ENCODE data around the gene IL17RD. TPM values are rescaled to one million over a fixed set of nuclear protein-coding genes. Genes with fewer than 3 reads are reported as not detected.

Gene IL17RD
- total and polyA plus RNA-seq, 9 of the 15 experiments (the other 6 are each of a cell fraction or from before 2014, with no cell fraction given): under 0.01 to 0.09 (median 0.04) TPM; not detected in 4

- TF ChIP-seq ZNF311 (CRISPR knock-in tag; IDR thresholded peaks at IDR 0.05) (no peak), NFIC (IDR thresholded peaks at IDR 0.05) (peak; percentile 30; the same call in 1 of the 2 replicates)
- H3K9me3 ChIP-seq (replicated peaks; ENCODE audit: control insufficient read depth, insufficient read depth, low read depth, low read length): no peaks in the 10 kb centered on the region
- H3K4me1 ChIP-seq (replicated peaks in 1 of 2; ENCODE audit: control insufficient read depth in 2 of 2, insufficient read depth in 2 of 2, low read length in 2 of 2): peaks cover 0 to 5% of the 10 kb centered on the region in 2 experiments; a peak in 4 of 5 replicates
- H4K20me1 ChIP-seq (replicated peaks; ENCODE audit: control insufficient read depth, insufficient read depth, low read length): no peaks in the 10 kb centered on the region
- intact Hi-C loops (cut with micrococcal nuclease) (no loop called here), in situ Hi-C loops (cut with MboI) (no loop called here)
- no peak overlapping the region for H2AFZ ChIP-seq (ENCODE audit: low read depth, low read length)
- no peaks in the 10 kb centered on the region for H3K79me2 ChIP-seq (ENCODE audit: control insufficient read depth, insufficient read depth, low read length)
- H3K27ac ChIP-seq (ENCODE audit: extremely low read depth, low read depth, low read length): no peak overlapping the region
- H3K27me3 ChIP-seq (ENCODE audit: control insufficient read depth in 2 of 2, insufficient read depth in 2 of 2, low read length in 2 of 2): no peaks in the 10 kb centered on the region
- DNase-seq (ENCODE audit: extremely low read depth in 1 of 4, low spot score in 3 of 4) (no peak), FAIRE-seq (no peak), ATAC-seq (no peak)
- H3K4me2 ChIP-seq (ENCODE audit: insufficient read depth, low read length): no peak overlapping the region
- H3K4me3 ChIP-seq: no peak overlapping the region
- no TSS peak for BruUV-seq (replicated peaks)
- 41% methylated on average over 2 of the region's 3 CpGs for WGBS (ENCODE audit: insufficient coverage, low coverage, missing lambda C conversion rate)
- no peaks in the 10 kb centered on the region for H3K9me1 ChIP-seq (ENCODE audit: control insufficient read depth, insufficient read depth, low read length)
- ChIA-PET CTCF (ENCODE audit: low intra/inter-chr PET ratio) (no interaction called here), POLR2A (no interaction called here)
- no peak overlapping the region for H3K9ac ChIP-seq (ENCODE audit: insufficient read depth in 1 of 2, low read depth in 2 of 2, low read length in 2 of 2)
- no peaks in the 10 kb centered on the region for H3K36me3 ChIP-seq (ENCODE audit: control insufficient read depth, insufficient read depth, low read length)
Measured at GRCh38 chr3:57073628-57074027, 91.5 kb downstream of the IL17RD start.

GRCh38 chr3:57069503-57069902 lies 95.7 kb downstream of the IL17RD start:
- no peak overlapping the region for H3K4me2 ChIP-seq (ENCODE audit: insufficient read depth, low read length)
- no peak overlapping the region for H2AFZ ChIP-seq (ENCODE audit: low read depth, low read length)
- no peaks in the 10 kb centered on the region for H3K9me1 ChIP-seq (ENCODE audit: control insufficient read depth, insufficient read depth, low read length)
- in situ Hi-C loops (cut with MboI) (no loop called here), intact Hi-C loops (cut with micrococcal nuclease) (no loop called here)
- BruUV-seq (replicated peaks): no TSS peak
- H3K27ac ChIP-seq (ENCODE audit: extremely low read depth, low read depth, low read length): no peak overlapping the region
- H3K79me2 ChIP-seq (ENCODE audit: control insufficient read depth, insufficient read depth, low read length): no peaks in the 10 kb centered on the region
- H3K9me3 ChIP-seq (replicated peaks; ENCODE audit: control insufficient read depth, insufficient read depth, low read depth, low read length): no peaks in the 10 kb centered on the region
- no peak for DNase-seq (ENCODE audit: extremely low read depth in 1 of 4, low spot score in 3 of 4)
- ChIA-PET CTCF (ENCODE audit: low intra/inter-chr PET ratio) (no interaction called here), POLR2A (interaction anchor here (1.0 kb wide), 1 partner anchor 72 kb away, joined by 3 read pairs; no protein-coding TSS in a partner anchor)
- H3K9ac ChIP-seq (ENCODE audit: insufficient read depth in 1 of 2, low read depth in 2 of 2, low read length in 2 of 2): no peak overlapping the region
- no peak overlapping the region for H3K4me3 ChIP-seq
- H3K4me1 ChIP-seq (replicated peaks in 1 of 2; ENCODE audit: control insufficient read depth in 2 of 2, insufficient read depth in 2 of 2, low read length in 2 of 2): peaks cover 0 to 6% of the 10 kb centered on the region in 2 experiments; a peak in 3 of 5 replicates
- no peak for FAIRE-seq
- ATAC-seq: no peak
- WGBS (ENCODE audit: insufficient coverage, low coverage, missing lambda C conversion rate): 60% methylated on average over 6 of the region's 6 CpGs
- no peaks in the 10 kb centered on the region for H4K20me1 ChIP-seq (replicated peaks; ENCODE audit: control insufficient read depth, insufficient read depth, low read length)
- H3K36me3 ChIP-seq (ENCODE audit: control insufficient read depth, insufficient read depth, low read length): no peaks in the 10 kb centered on the region
- no peaks in the 10 kb centered on the region for H3K27me3 ChIP-seq (ENCODE audit: control insufficient read depth in 2 of 2, insufficient read depth in 2 of 2, low read length in 2 of 2)
- TF ChIP-seq POLR2G (IDR thresholded peaks at IDR 0.05; ENCODE audit: low read depth, low read length) (no peak), YBX1 (IDR thresholded peaks at IDR 0.05) (no peak), HNRNPK (IDR thresholded peaks at IDR 0.05; ENCODE audit: low read depth, low read length, poor library complexity, severe bottlenecking) (no peak), MEF2D (tag; conservative IDR thresholded peaks at IDR 0.05; ENCODE audit: low read depth) (no peak), TRIM28 (IDR thresholded peaks at IDR 0.05) (no peak), ZNF699 (CRISPR knock-in tag; IDR thresholded peaks at IDR 0.05; ENCODE audit: insufficient replicate concordance) (no peak), SIN3A (IDR thresholded peaks at IDR 0.05; ENCODE audit: borderline replicate concordance in 2 of 2, control insufficient read depth in 1 of 2, low read depth in 2 of 2, low read length in 2 of 2) (no peak), KLF16 (IDR thresholded peaks at IDR 0.05) (no peak), C11orf30 (IDR thresholded peaks at IDR 0.05; ENCODE audit: low read depth) (no peak), MYC (IDR thresholded peaks at IDR 0.05; ENCODE audit: low read depth, low read length) (no peak), MYC (CRISPR knock-in tag; IDR thresholded peaks at IDR 0.05; ENCODE audit: borderline replicate concordance, low read depth) (no peak), ZNF12 (CRISPR knock-in tag; IDR thresholded peaks at IDR 0.05) (no peak), HMG20A (CRISPR knock-in tag; conservative IDR thresholded peaks at IDR 0.05) (no peak), CHCHD3 (CRISPR knock-in tag; IDR thresholded peaks at IDR 0.05) (no peak), E4F1 (CRISPR knock-in tag; IDR thresholded peaks at IDR 0.05; ENCODE audit: borderline replicate concordance) (no peak)

All from K562 (cell line).